Pancreas (tissue), 10 donors: ENCODE results near the gene ZNF586. TPM values are rescaled to one million over a fixed set of nuclear protein-coding genes. Genes with fewer than 3 reads are reported as not detected.

Source experiments
- ATAC-seq, 4 donors: fragments of 200-7000 bp; cut with Tn5 transposase; one replicate each; pipeline versions ENCODE4 v1.8.0 to v1.9.1; 2020; ENCODE audit warnings: mild to moderate bottlenecking in 4 of 4, moderate library complexity in 4 of 4
- DNase-seq, 6 donors: peaks; one replicate each; pipeline ENCODE4 v3.0.0-alpha.2; 2020
- FAIRE-seq: peaks from 2 replicates; lab custom pipeline; 2012; peaks lifted over from hg19 to GRCh38; lab: Jason Lieb, UNC
- H3K27ac ChIP-seq, 4 donors: fragments of 200-600 bp; sonication (generic); 1 replicate in 3 of 4; 2 replicates in 1 of 4; pipeline versions ENCODE4 v1.5.0 to v1.8.0; 2020
- H3K27me3 ChIP-seq, 4 donors: fragments of 200-600 bp; one replicate each; pipeline ENCODE4 v1.8.0; 2021
- H3K36me3 ChIP-seq, 3 donors: fragments of 200-600 bp; sonication (generic) in 1 of 3; one replicate each; pipeline versions ENCODE4 v1.5.0 to v1.8.0; 2020 to 2021
- H3K4me1 ChIP-seq, 3 donors: fragments of 200-600 bp; one replicate each; pipeline ENCODE4 v1.8.0; 2021
- H3K4me3 ChIP-seq, 4 donors: fragments of 200-600 bp; sonication (generic) in 2 of 4; one replicate each; pipeline versions ENCODE4 v1.5.0 to v1.8.0; 2020 to 2021
- H3K9me3 ChIP-seq, 4 donors: fragments of 200-600 bp; one replicate each; pipeline ENCODE4 v1.8.0; 2021
- CTCF ChIP-seq, 4 donors: fragments of 200-600 bp; sonication (generic) in 3 of 4; IDR thresholded peaks; one replicate each; pipeline versions ENCODE4 v1.5.0 to v1.8.0; 2021; ENCODE audit warnings: antibody characterized with exemption in 4 of 4
- WGBS, 2 donors: extraction: QIAGEN DNeasy Blood & Tissue Kit; methylation state at CpG; one replicate each; pipeline ENCODE4 v1.1.7; 2013; 5-methylcytosine and 5-hydroxymethylcytosine counted together
- intact Hi-C, 3 donors: fragments of 100-400 bp; cut with DNase I; formaldehyde crosslinking; loops; one replicate each; pipeline versions ENCODE4 v1.11.1 to v1.14.2; 2022
- polyA plus RNA-seq, 2 donors: library from polyadenylated mRNA; stranded (reverse); fragments of 200-250 nt; gene quantifications; one replicate each; pipeline ENCODE4 v1.2.3, GENCODE V29; 2013
- total RNA-seq, 6 donors: library from RNA; stranded (reverse); fragmentation: NEBNext Ultra II Directional in 4 of 6; extraction: Animal tissue kit (Norgen Biotek cat#: 25700) in 4 of 6; gene quantifications; one replicate each; pipeline versions ENCODE4 v1.2.1 to v1.2.4, GENCODE V29; 2021 to 2023
- donor health status: healthy with polysubstance abuse.
- donor health status: DM: no; HTN: no; CAD: no; lungs with moderate emphysema.
- donor health status: DM: no; HTN: no; CAD: no.
- donor health status: control.
- donor health status: control.
- donor health status: Bipolar disorder and iron deficiency.
- donor health status: DM: yes; HTN: yes; CAD: no.
- donor health status: DM: no; HTN: no; CAD: no.
- donor health status: DM: no; HTN: no; CAD: no.
- donor health status: DM: yes; HTN: yes; CAD: no.

ZNF586 gene
- total and polyA plus RNA-seq, 8 donors = 3.0 to 12.9 (median 4.6) TPM

- H3K4me3 ChIP-seq = no peak overlapping the region
- H3K9me3 ChIP-seq = no peaks in the 10 kb centered on the region
- no peak for TF ChIP-seq CTCF (IDR thresholded peaks at IDR 0.05)
- no peak for ATAC-seq
- H3K36me3 ChIP-seq = no peaks in the 10 kb centered on the region
- peaks cover 6 to 25% (median 7%) of the 10 kb centered on the region in 3 donors for H3K4me1 ChIP-seq
- no peak for FAIRE-seq
- WGBS, 2 donors = 91 to 92% methylated on average over 6 of the region's 6 CpGs
- H3K27ac ChIP-seq = no peak overlapping the region
- no peak for DNase-seq
- H3K27me3 ChIP-seq = no peaks in the 10 kb centered on the region
- intact Hi-C loops = no loop called here
Measured at GRCh38 chr19:57825511-57825910, 56.0 kb downstream of the ZNF586 start.

GRCh38 chr19:57829316-57829715 is 59.8 kb downstream of the ZNF586 start:
- WGBS, 2 donors = 51 to 58% methylated on average over 5 of the region's 5 CpGs
- no peak for DNase-seq
- H3K27ac ChIP-seq = no peak overlapping the region
- intact Hi-C loops = no loop called here
- TF ChIP-seq CTCF (IDR thresholded peaks at IDR 0.05) = no peak
- H3K27me3 ChIP-seq = no peaks in the 10 kb centered on the region
- peaks cover 0 to 5% (median 0%) of the 10 kb centered on the region in 3 donors for H3K36me3 ChIP-seq
- H3K4me1 ChIP-seq = no peaks in the 10 kb centered on the region
- ATAC-seq = no peak
- FAIRE-seq = no peak
- H3K4me3 ChIP-seq = no peak overlapping the region
- no peaks in the 10 kb centered on the region for H3K9me3 ChIP-seq

DNA sequence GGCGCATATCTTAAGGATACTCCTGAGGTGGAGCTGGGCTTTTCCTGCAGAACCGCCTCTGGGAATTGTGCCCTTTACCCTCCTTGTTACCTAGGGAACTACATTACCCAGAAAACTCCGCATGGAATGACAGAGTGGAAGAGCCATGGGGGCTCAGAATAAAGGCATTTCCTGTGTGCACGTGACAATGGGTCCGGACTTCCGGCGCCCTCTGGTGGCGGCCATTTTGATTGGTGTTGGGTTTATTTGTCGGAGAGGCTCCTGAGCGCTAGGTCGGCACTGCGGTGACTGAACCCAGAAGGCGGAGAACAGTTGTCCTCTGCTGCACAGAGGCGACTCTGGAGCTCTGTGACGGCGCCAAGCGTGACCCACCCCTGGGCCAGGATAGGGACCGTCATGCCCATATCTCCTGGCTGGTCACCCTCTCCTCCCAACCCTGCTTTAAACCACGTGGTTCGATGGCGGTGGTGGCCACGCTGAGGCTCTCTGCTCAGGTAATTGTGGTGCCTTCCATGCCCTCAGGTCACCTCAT is 60.7 kb downstream of the ZNF586 start, which contains the start of gene ZNF587B:
Gene ZNF587B, plus strand, starts transcription at position 229 of the 532 bp plus-strand sequence. Its CDS starts 230 bp downstream, at position 459.
- no peaks in the 10 kb centered on the region for H3K27me3 ChIP-seq
- H3K36me3 ChIP-seq = peaks cover 0 to 5% (median 0%) of the 10 kb centered on the region in 3 donors
- intact Hi-C loops = no loop called here
- DNase-seq = peak in 4 of 6 donors; percentile 61 to 65 (median 64)
- 50 to 54% methylated on average over 22 of the region's 22 CpGs for WGBS, 2 donors
- peak within 1 kb of the TSS in 2 of 4 donors; percentile 27 to 33 for H3K4me3 ChIP-seq
- H3K9me3 ChIP-seq = no peaks in the 10 kb centered on the region
- no peak for FAIRE-seq
- peak within 1 kb of the TSS in 1 of 4 donors; percentile 18 for H3K27ac ChIP-seq
- ATAC-seq = peak; percentile 68 to 90 (median 82)
- no peaks in the 10 kb centered on the region for H3K4me1 ChIP-seq
- peak in 3 of 4 donors; percentile 11 to 19 (median 15) for TF ChIP-seq CTCF (IDR thresholded peaks at IDR 0.05)

Other genes starting within 250 kb of the ZNF586 start
- 1 to 10 TPM; 1.2 to 3.5 (median 1.9) TPM for gene ZNF549, start 242.3 kb upstream of the ZNF586 start, total RNA-seq
- 1 to 10 TPM; 1.5 to 2.9 TPM for gene ZNF549, start 242.3 kb upstream of the ZNF586 start, polyA plus RNA-seq
- 1 to 10 TPM; 2.1 to 6.8 (median 3.4) TPM for gene ZNF550, start 209.8 kb upstream of the ZNF586 start, total RNA-seq
- gene ZNF550, start 209.8 kb upstream of the ZNF586 start, polyA plus RNA-seq = 1 to 10 TPM; 2.1 to 2.8 TPM
- gene ZNF416, start 190.8 kb upstream of the ZNF586 start, total RNA-seq = 1 to 10 TPM; 1.3 to 2.7 (median 1.9) TPM
- gene ZNF416, start 190.8 kb upstream of the ZNF586 start, polyA plus RNA-seq = 1 to 10 TPM in 1 of 2 donors, under 1 TPM in 1; 0.91 to 1.9 TPM
- gene ZIK1, start 185.5 kb upstream of the ZNF586 start, total RNA-seq = 1 to 10 TPM in 4 of 6 donors, under 1 TPM in 2; 0.63 to 2.8 (median 1.0) TPM
- 1 to 10 TPM in 1 of 2 donors, under 1 TPM in 1; 0.87 to 3.0 TPM for gene ZIK1, start 185.5 kb upstream of the ZNF586 start, polyA plus RNA-seq
- gene ZNF530, start 169.8 kb upstream of the ZNF586 start, total RNA-seq = 1 to 10 TPM in 3 of 6 donors, under 1 TPM in 3; 0.85 to 1.8 (median 1.1) TPM
- gene ZNF530, start 169.8 kb upstream of the ZNF586 start, polyA plus RNA-seq = 1 to 10 TPM in 1 of 2 donors, under 1 TPM in 1; 0.76 to 2.3 TPM
- gene ZNF134, start 155.4 kb upstream of the ZNF586 start, total RNA-seq = 1 to 10 TPM; 4.5 to 9.8 (median 5.8) TPM
- 1 to 10 TPM; 2.3 to 7.1 TPM for gene ZNF134, start 155.4 kb upstream of the ZNF586 start, polyA plus RNA-seq
- 1 to 10 TPM; 2.1 to 8.6 (median 4.4) TPM for gene ZNF211, start 136.5 kb upstream of the ZNF586 start, total RNA-seq
- gene ZNF211, start 136.5 kb upstream of the ZNF586 start, polyA plus RNA-seq = 10 to 100 TPM in 1 of 2 donors, 1 to 10 TPM in 1; 6.0 to 14.3 TPM
- gene ZSCAN4, start 100.7 kb upstream of the ZNF586 start, total RNA-seq = under 1 TPM in 1 of 6 donors, not detected in 5; 0.09 TPM
- gene ZSCAN4, start 100.7 kb upstream of the ZNF586 start, polyA plus RNA-seq = under 1 TPM in 1 of 2 donors, not detected in 1; 0.05 TPM
- gene ZNF551, start 87.7 kb upstream of the ZNF586 start, total RNA-seq = 1 to 10 TPM; 2.2 to 3.2 (median 2.5) TPM
- gene ZNF551, start 87.7 kb upstream of the ZNF586 start, polyA plus RNA-seq = 1 to 10 TPM; 1.1 to 1.5 TPM
- gene ZNF154, start 60.5 kb upstream of the ZNF586 start, total RNA-seq = 1 to 10 TPM; 1.5 to 4.6 (median 2.3) TPM
- 1 to 10 TPM; 3.1 to 3.4 TPM for gene ZNF154, start 60.5 kb upstream of the ZNF586 start, polyA plus RNA-seq
- 1 to 10 TPM; 1.7 to 5.8 (median 2.6) TPM for gene ZNF671, start 42.1 kb upstream of the ZNF586 start, total RNA-seq
- 1 to 10 TPM; 3.5 to 8.3 TPM for gene ZNF671, start 42.1 kb upstream of the ZNF586 start, polyA plus RNA-seq
- 10 to 100 TPM in 1 of 6 donors, 1 to 10 TPM in 5; 2.9 to 10.8 (median 4.5) TPM for gene ZNF776, start 22.9 kb upstream of the ZNF586 start, total RNA-seq
- gene ZNF776, start 22.9 kb upstream of the ZNF586 start, polyA plus RNA-seq = 1 to 10 TPM; 2.9 to 6.3 TPM
- gene ZNF552, start 45.2 kb downstream of the ZNF586 start, total RNA-seq = 1 to 10 TPM; 3.4 to 5.8 (median 4.1) TPM
- gene ZNF552, start 45.2 kb downstream of the ZNF586 start, polyA plus RNA-seq = 1 to 10 TPM; 3.4 to 4.7 TPM
- gene ZNF587B, start 60.6 kb downstream of the ZNF586 start, total RNA-seq = 10 to 100 TPM in 1 of 6 donors, 1 to 10 TPM in 5; 8.0 to 10.3 (median 9.0) TPM
- 1 to 10 TPM; 4.4 to 8.4 TPM for gene ZNF587B, start 60.6 kb downstream of the ZNF586 start, polyA plus RNA-seq
- 10 to 100 TPM; 12.2 to 29.5 (median 16.1) TPM for gene ZNF587, start 80.2 kb downstream of the ZNF586 start, total RNA-seq
- gene ZNF587, start 80.2 kb downstream of the ZNF586 start, polyA plus RNA-seq = 10 to 100 TPM in 1 of 2 donors, 1 to 10 TPM in 1; 9.3 to 28.2 TPM
- 1 to 10 TPM; 3.7 to 7.7 (median 6.0) TPM for gene ZNF814, start 119.4 kb downstream of the ZNF586 start, total RNA-seq
- 10 to 100 TPM in 1 of 2 donors, 1 to 10 TPM in 1; 9.8 to 10.8 TPM for gene ZNF814, start 119.4 kb downstream of the ZNF586 start, polyA plus RNA-seq
- gene ZNF417, start 146.9 kb downstream of the ZNF586 start, total RNA-seq = 10 to 100 TPM in 1 of 6 donors, 1 to 10 TPM in 5; 4.8 to 15.3 (median 6.6) TPM
- 1 to 10 TPM; 2.8 to 3.3 TPM for gene ZNF417, start 146.9 kb downstream of the ZNF586 start, polyA plus RNA-seq
- 1 to 10 TPM; 2.6 to 6.3 (median 4.0) TPM for gene ZNF418, start 165.7 kb downstream of the ZNF586 start, total RNA-seq
- 1 to 10 TPM; 4.6 to 8.4 TPM for gene ZNF418, start 165.7 kb downstream of the ZNF586 start, polyA plus RNA-seq
- gene ZNF256, start 178.0 kb downstream of the ZNF586 start, total RNA-seq = 1 to 10 TPM; 1.9 to 2.6 (median 2.1) TPM
- gene ZNF256, start 178.0 kb downstream of the ZNF586 start, polyA plus RNA-seq = 1 to 10 TPM in 1 of 2 donors, under 1 TPM in 1; 0.95 to 2.5 TPM
- under 1 TPM in 5 of 6 donors, not detected in 1; 0.16 to 0.78 (median 0.42) TPM for gene C19orf18, start 204.9 kb downstream of the ZNF586 start, total RNA-seq
- 1 to 10 TPM; 2.5 to 7.9 TPM for gene C19orf18, start 204.9 kb downstream of the ZNF586 start, polyA plus RNA-seq
- 1 to 10 TPM; 4.8 to 9.7 (median 6.3) TPM for gene ZNF606, start 233.1 kb downstream of the ZNF586 start, total RNA-seq
- gene ZNF606, start 233.1 kb downstream of the ZNF586 start, polyA plus RNA-seq = 10 to 100 TPM; 10.9 to 12.2 TPM